ENCODE data around the gene RIMS4. TPM values are rescaled to one million over a fixed set of nuclear protein-coding genes. Genes with fewer than 3 reads are reported as not detected.

RIMS4 gene
- total and polyA plus RNA-seq, 3 donors from 2014 or later, result 29.7 to 72.1 (median 32.1) TPM

DNA sequence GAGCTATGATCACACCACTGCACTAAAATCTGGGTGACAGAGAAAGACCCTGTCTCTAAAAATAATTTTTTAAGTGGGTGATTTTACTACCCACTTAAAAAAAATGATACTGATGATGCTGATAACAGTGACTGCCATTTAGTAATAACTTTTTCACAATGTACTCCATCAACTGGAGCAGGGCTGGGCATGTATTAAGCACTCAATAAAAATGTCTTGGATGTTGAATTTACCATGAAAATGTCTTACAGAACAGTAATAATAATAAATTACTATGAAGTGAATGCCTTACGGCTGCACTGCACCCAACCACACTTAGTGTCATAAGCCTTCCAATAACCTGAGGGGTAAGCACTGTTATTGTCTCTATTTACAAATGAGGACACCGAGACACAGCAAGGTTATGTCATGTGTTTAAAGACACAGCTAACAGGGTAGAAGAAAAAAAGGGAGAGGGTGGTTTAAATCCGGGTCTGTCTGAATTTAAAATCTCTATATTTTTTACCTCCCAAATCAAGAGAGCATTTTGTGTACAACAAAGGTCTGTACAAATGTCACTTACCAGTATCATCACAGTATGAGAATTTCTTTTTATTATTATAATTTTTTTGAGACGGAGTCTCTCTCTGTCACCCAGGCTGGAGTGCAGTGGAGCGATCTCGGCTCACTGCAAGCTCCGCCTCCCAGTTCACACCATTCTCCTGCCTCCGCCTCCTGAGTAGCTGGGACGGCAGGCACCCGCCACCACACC is 21.5 kb downstream of the RIMS4 start:
- Histone ChIP-seq H3K9me3 (no peaks in the 10 kb centered on the region), H3K27me3 (no peaks in the 10 kb centered on the region), H3K4me3 (no peak overlapping the region), H3K27ac (no peak overlapping the region), H3K4me1 (peaks cover 29% of the 10 kb centered on the region), H3K36me3 (ENCODE audit: low read depth, missing control alignments) (no peaks in the 10 kb centered on the region)
- 81 to 82% methylated on average over 10 of the region's 10 CpGs for WGBS, 2 donors
- TF ChIP-seq, protein P1, sequence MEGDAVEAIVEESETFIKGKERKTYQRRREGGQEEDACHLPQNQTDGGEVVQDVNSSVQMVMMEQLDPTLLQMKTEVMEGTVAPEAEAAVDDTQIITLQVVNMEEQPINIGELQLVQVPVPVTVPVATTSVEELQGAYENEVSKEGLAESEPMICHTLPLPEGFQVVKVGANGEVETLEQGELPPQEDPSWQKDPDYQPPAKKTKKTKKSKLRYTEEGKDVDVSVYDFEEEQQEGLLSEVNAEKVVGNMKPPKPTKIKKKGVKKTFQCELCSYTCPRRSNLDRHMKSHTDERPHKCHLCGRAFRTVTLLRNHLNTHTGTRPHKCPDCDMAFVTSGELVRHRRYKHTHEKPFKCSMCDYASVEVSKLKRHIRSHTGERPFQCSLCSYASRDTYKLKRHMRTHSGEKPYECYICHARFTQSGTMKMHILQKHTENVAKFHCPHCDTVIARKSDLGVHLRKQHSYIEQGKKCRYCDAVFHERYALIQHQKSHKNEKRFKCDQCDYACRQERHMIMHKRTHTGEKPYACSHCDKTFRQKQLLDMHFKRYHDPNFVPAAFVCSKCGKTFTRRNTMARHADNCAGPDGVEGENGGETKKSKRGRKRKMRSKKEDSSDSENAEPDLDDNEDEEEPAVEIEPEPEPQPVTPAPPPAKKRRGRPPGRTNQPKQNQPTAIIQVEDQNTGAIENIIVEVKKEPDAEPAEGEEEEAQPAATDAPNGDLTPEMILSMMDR (IDR thresholded peaks at IDR 0.05), result no peak
- TF ChIP-seq POLR2A (IDR thresholded peaks at IDR 0.05), result no peak
- no peak for DNase-seq
- intact Hi-C loops (cut with DNase I; ENCODE audit: low total_unique reads), result no loop called here

DNA sequence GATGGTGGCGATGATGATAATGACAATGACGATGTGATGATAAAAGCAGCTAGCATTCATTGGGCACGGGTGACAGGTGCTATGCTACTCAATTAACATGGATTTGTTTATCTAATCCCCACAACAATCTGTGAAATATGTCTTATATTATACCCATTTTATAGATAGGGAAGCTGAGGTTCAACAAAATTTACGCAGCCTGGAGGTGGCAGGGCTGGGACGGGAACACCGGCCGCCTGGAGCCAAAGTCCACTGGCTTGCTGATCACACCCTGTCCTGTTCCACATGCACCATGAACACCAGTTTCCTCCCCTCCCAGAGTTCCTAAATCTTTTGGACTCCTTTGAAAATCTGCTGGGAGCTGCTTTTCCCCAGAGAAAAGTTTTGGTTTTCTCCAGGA is 23.0 kb downstream of the RIMS4 start:
- H3K27me3 ChIP-seq, result no peaks in the 10 kb centered on the region
- H3K4me3 ChIP-seq, result no peak overlapping the region
- H3K9me3 ChIP-seq, result no peaks in the 10 kb centered on the region
- H3K36me3 ChIP-seq (ENCODE audit: low read depth, missing control alignments), result no peaks in the 10 kb centered on the region
- H3K4me1 ChIP-seq, result peaks cover 29% of the 10 kb centered on the region
- no peak overlapping the region for H3K27ac ChIP-seq
- intact Hi-C loops (cut with DNase I; ENCODE audit: low total_unique reads), result no loop called here
- no peak for DNase-seq
- 68 to 78% methylated on average over 7 of the region's 7 CpGs for WGBS, 2 donors
- TF ChIP-seq, protein P1 (IDR thresholded peaks at IDR 0.05), result no peak
- TF ChIP-seq POLR2A (IDR thresholded peaks at IDR 0.05), result no peak

DNA sequence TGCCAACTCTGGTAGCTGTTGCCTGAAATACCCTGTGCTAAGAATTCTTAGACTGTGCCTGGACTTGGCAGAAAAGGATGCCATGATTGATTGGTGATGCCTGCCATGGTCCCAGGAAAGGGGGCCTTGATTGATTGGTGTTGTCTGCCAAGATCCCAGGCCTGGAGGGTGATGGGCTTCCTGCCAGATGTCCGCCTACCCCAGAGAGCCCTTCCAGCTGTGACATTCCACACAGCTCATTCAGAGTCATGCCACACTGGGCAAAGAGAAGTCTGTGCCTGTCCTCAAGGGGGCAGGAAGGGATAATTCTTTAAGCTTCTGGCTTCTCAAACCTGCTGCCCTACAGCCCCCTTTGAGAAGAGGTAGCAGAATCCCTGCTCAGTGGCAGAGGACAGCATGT is 24.6 kb downstream of the RIMS4 start:
- TF ChIP-seq, protein P1 (IDR thresholded peaks at IDR 0.05), result peak in 2 of 3 experiments; percentile 19 to 21
- no peak for TF ChIP-seq POLR2A (IDR thresholded peaks at IDR 0.05)
- H3K4me3 ChIP-seq, result no peak overlapping the region
- DNase-seq, result peak; percentile 68
- no peaks in the 10 kb centered on the region for H3K36me3 ChIP-seq (ENCODE audit: low read depth, missing control alignments)
- H3K9me3 ChIP-seq, result no peaks in the 10 kb centered on the region
- H3K27ac ChIP-seq, result peak overlapping the region in 1 of 2 donors; percentile 12
- no peaks in the 10 kb centered on the region for H3K27me3 ChIP-seq
- peaks cover 29% of the 10 kb centered on the region for H3K4me1 ChIP-seq
- WGBS, 2 donors, result 43 to 63% methylated on average over 1 of the region's 1 CpG
- intact Hi-C loops (cut with DNase I; ENCODE audit: low total_unique reads), result no loop called here

DNA sequence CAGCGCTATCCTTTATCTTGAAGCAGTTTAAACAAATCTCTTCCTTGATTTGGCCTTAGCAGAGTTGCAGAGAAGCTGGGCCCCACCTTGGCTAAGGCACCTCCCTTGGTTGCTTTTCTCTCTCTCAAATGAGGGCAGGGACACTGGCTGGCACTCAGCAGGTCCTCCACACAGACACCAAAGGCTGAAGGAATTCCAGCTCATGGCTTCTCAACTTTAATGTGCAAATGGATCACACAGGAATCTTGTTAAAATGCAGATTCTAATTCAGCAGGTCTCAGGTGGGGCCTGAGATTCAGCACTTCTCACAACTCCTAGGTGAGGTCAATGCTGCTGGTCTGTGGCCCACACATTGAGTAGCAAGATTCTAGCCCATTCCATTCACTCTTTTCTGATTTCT is 25.7 kb downstream of the RIMS4 start:
- Histone ChIP-seq H3K27me3 (no peaks in the 10 kb centered on the region), H3K36me3 (ENCODE audit: low read depth, missing control alignments) (no peaks in the 10 kb centered on the region), H3K4me1 (peaks cover 24% of the 10 kb centered on the region), H3K9me3 (no peaks in the 10 kb centered on the region), H3K4me3 (no peak overlapping the region), H3K27ac (no peak overlapping the region)
- no peak for DNase-seq
- 61 to 83% methylated on average over 1 of the region's 1 CpG for WGBS, 2 donors
- intact Hi-C loops (cut with DNase I; ENCODE audit: low total_unique reads), result no loop called here
- TF ChIP-seq, protein P1 (IDR thresholded peaks at IDR 0.05), result no peak
- no peak for TF ChIP-seq POLR2A (IDR thresholded peaks at IDR 0.05)

DNA sequence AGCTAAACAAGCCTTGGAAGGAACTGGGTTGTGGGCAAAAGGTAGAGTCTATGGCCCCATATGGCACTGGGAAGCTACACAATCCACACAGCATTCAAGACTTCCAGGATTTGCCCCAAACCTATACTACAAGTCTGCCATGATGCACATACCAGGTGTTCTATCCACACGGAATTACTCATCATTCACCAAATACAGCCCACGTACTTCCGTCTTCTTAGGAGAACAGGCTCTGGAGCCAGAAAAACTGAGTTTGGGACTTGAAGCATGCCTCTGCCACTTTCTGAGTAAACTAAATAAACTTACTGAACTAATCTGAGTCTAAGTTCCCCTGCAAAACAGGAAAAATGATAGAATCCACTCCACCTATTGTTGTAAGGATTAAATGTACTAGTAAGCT is 28.6 kb downstream of the RIMS4 start:
- Histone ChIP-seq H3K36me3 (ENCODE audit: low read depth, missing control alignments) (no peaks in the 10 kb centered on the region), H3K4me3 (no peak overlapping the region), H3K9me3 (no peaks in the 10 kb centered on the region), H3K27me3 (no peaks in the 10 kb centered on the region), H3K4me1 (peaks cover 19% of the 10 kb centered on the region), H3K27ac (no peak overlapping the region)
- TF ChIP-seq POLR2A (IDR thresholded peaks at IDR 0.05), result no peak
- TF ChIP-seq, protein P1 (IDR thresholded peaks at IDR 0.05), result no peak
- WGBS, 2 donors, result 73 to 74% methylated on average over 3 of the region's 3 CpGs
- DNase-seq, result no peak
- intact Hi-C loops (cut with DNase I; ENCODE audit: low total_unique reads), result no loop called here

Measured in testis (tissue), 3 donors.